GM06990 (cell line): ENCODE data around the gene NOXA1.

ENCODE experiments used
- DNase-seq: peaks from one replicate; pipeline ENCODE4 v3.0.0-alpha.2; 2011; ENCODE audit not compliant: insufficient read length; ENCODE audit errors: extremely low read depth
- H3K27me3 ChIP-seq: replicated peaks from 2 replicates; pipeline ENCODE4 v1.6.0; 2011; ENCODE audit warnings: low read length; ENCODE audit not compliant: control insufficient read depth, insufficient read depth
- H3K36me3 ChIP-seq: 2 replicates; pipeline ENCODE4 v1.5.1; 2011; ENCODE audit warnings: low read length; ENCODE audit not compliant: control insufficient read depth, insufficient read depth
- H3K4me3 ChIP-seq: replicated peaks from 2 replicates; pipeline ENCODE4 v1.5.1; 2011; ENCODE audit warnings: low read depth, mild to moderate bottlenecking, control low read depth, low read length
- TF ChIP-seq, protein P1 (sequence below): IDR thresholded peaks from 2 replicates; pipeline ENCODE4 v1.5.1; 2011; ENCODE audit warnings: low read length, control low read depth, mild to moderate bottlenecking, inconsistent platforms; ENCODE audit not compliant: insufficient read depth, poor library complexity, severe bottlenecking

NOXA1 gene

GRCh38 chr9:137428841-137429545 is 5.8 kb downstream of the NOXA1 start:
- peak; percentile 17 for DNase-seq
- TF ChIP-seq, protein P1, sequence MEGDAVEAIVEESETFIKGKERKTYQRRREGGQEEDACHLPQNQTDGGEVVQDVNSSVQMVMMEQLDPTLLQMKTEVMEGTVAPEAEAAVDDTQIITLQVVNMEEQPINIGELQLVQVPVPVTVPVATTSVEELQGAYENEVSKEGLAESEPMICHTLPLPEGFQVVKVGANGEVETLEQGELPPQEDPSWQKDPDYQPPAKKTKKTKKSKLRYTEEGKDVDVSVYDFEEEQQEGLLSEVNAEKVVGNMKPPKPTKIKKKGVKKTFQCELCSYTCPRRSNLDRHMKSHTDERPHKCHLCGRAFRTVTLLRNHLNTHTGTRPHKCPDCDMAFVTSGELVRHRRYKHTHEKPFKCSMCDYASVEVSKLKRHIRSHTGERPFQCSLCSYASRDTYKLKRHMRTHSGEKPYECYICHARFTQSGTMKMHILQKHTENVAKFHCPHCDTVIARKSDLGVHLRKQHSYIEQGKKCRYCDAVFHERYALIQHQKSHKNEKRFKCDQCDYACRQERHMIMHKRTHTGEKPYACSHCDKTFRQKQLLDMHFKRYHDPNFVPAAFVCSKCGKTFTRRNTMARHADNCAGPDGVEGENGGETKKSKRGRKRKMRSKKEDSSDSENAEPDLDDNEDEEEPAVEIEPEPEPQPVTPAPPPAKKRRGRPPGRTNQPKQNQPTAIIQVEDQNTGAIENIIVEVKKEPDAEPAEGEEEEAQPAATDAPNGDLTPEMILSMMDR = no peak
- H3K4me3 ChIP-seq = peak overlapping the region; percentile 61

DNA sequence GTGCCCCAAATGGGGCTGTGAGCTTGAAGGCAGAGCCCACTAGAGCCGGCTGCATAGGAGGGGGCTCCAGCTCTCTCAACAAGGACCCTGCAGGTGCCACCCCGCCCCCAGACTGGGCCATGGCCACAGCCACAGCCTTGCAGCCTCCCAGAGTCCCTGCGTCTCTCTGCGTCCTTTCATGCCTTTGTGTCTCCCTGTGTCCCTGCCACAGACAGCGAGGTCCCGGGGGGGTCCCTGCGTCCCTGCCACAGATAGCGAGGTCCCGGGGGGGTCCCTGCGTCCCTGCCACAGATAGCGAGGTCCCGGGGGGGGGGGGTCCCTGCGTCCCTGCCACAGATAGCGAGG is 6.3 kb downstream of the NOXA1 start:
- TF ChIP-seq, protein P1 = no peak
- DNase-seq = no peak
- H3K4me3 ChIP-seq = peak overlapping the region; percentile 61
- no peaks in the 10 kb centered on the region for H3K36me3 ChIP-seq
- H3K27me3 ChIP-seq = no peaks in the 10 kb centered on the region; the same call in 1 of the 2 replicates

More at GRCh38 chr9:137428841-137429545, 5.8 kb downstream of the NOXA1 start:
- H3K36me3 ChIP-seq = no peaks in the 10 kb centered on the region
- H3K27me3 ChIP-seq = no peaks in the 10 kb centered on the region; the same call in 1 of the 2 replicates

GRCh38 chr9:137429974-137430722 is 7.0 kb downstream of the NOXA1 start:
- peak; percentile 78 for DNase-seq
- TF ChIP-seq, protein P1 = no peak
- peak overlapping the region; percentile 61 for H3K4me3 ChIP-seq
- no peaks in the 10 kb centered on the region; the same call in 1 of the 2 replicates for H3K27me3 ChIP-seq
- no peaks in the 10 kb centered on the region for H3K36me3 ChIP-seq

- Histone ChIP-seq H3K27me3 (no peaks in the 10 kb centered on the region; the same call in 1 of the 2 replicates), H3K4me3 (no peak overlapping the region), H3K36me3 (no peaks in the 10 kb centered on the region)
- peak; percentile 14 for DNase-seq
- TF ChIP-seq, protein P1 = no peak
Observed at GRCh38 chr9:137430723-137431415, 7.7 kb downstream of the NOXA1 start.

DNA sequence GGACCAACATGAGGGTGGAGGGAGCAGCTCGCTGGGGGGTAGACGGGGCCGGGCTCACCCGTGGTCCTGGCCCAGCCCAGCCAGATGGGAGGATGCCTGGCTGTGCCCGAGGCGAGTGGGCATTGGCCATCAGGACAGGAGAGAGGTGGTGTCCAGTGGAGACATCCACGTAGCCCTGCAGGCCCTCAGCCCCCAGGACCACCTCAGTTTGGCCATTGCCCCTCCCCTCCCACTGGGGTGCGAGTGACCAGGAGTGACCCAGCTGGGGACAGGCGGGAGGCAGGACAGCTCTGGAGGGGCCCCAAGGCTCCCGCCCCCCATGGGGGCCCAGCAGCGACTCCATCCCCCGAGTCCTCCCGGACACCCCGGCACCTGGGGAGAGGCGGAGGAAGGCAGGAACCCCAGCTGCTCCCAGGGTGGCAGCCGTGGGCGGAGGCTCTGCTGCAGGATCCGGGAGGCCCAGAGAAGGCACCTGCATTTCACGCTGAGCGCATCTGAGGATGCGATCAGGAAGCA is 8.3 kb downstream of the NOXA1 start:
- DNase-seq = peak; percentile 6
- TF ChIP-seq, protein P1 = no peak
- no peaks in the 10 kb centered on the region for H3K36me3 ChIP-seq
- H3K27me3 ChIP-seq = no peaks in the 10 kb centered on the region; the same call in 1 of the 2 replicates
- H3K4me3 ChIP-seq = no peak overlapping the region
